HG03196 (cell line): ENCODE data around the gene NPAS4.

Experiments used
- ATAC-seq: cut with Tn5 transposase; IDR thresholded peaks from one replicate; pipeline ENCODE4 v1.9.1; 2021; ENCODE audit not compliant: unreplicated experiment

The NPAS4 gene

GRCh38 chr11:66475349-66476172 is 54.7 kb downstream of the NPAS4 start:
- ATAC-seq = no peak
